ENCODE results near the gene PLCB3.

DNA sequence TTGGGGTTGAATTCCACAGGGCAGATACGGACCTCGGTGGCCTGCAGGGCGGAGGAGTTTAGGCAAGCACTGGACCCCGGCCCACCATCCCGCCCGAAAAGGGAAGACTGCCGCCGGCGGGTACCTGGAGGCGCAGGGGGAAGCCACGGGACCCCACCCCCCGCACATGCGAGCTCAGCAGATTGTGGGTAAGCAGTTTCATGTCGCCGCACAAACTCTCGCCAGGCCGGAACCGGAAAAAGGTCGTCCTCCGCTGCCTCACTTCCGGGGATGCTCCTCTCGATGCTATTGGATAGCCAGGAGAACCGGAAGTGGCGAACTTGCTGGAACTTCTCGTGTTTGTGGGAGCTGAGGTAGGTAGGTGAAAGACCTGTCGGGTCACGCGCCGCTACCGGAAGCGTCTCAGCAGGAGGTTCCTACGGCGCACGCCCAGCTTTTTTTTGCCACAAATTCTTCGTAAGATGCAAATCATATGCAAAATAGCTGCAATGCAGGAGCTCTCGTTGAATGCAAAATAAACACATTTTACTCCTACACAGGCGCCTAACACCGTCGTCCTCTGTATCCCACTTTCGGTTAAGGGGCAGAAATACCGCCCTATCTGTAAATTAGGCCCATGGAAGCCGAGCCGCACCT is 66.1 kb downstream of the PLCB3 start, which contains the start of gene TRMT112:
- TF ChIP-seq, protein P1, sequence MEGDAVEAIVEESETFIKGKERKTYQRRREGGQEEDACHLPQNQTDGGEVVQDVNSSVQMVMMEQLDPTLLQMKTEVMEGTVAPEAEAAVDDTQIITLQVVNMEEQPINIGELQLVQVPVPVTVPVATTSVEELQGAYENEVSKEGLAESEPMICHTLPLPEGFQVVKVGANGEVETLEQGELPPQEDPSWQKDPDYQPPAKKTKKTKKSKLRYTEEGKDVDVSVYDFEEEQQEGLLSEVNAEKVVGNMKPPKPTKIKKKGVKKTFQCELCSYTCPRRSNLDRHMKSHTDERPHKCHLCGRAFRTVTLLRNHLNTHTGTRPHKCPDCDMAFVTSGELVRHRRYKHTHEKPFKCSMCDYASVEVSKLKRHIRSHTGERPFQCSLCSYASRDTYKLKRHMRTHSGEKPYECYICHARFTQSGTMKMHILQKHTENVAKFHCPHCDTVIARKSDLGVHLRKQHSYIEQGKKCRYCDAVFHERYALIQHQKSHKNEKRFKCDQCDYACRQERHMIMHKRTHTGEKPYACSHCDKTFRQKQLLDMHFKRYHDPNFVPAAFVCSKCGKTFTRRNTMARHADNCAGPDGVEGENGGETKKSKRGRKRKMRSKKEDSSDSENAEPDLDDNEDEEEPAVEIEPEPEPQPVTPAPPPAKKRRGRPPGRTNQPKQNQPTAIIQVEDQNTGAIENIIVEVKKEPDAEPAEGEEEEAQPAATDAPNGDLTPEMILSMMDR (IDR thresholded peaks at IDR 0.05), result no peak
- peak in 3 of 4 donors; percentile 63 to 87 (median 74) for TF ChIP-seq POLR2A (IDR thresholded peaks at IDR 0.05)

Data from upper lobe of left lung (tissue), 4 donors.